Measurements from ENCODE around the gene ZNF423.
A peak's percentile ranks its signal among the peaks of the same experiment; 100 is the strongest.

ZNF423 gene

GRCh38 chr16:49467540-49468372, 388.2 kb downstream of the ZNF423 start:
- no peaks in the 10 kb centered on the region for H3K9me3 ChIP-seq (ENCODE audit: control insufficient read depth in 2 of 2, low read length in 2 of 2)
- peaks cover 3 to 6% of the 10 kb centered on the region in 2 donors for H3K27me3 ChIP-seq (ENCODE audit: control insufficient read depth in 2 of 2, insufficient read depth in 2 of 2, low read length in 2 of 2)
- no peaks in the 10 kb centered on the region for H3K36me3 ChIP-seq (ENCODE audit: control insufficient read depth in 2 of 2, insufficient read depth in 2 of 2, low read length in 2 of 2)
- H3K27ac ChIP-seq (ENCODE audit: low read depth in 2 of 2, low read length in 2 of 2), result no peak overlapping the region
- H3K4me3 ChIP-seq (ENCODE audit: low read length in 2 of 2), result no peak overlapping the region
- no peak overlapping the region for H3K9ac ChIP-seq (ENCODE audit: low read depth in 1 of 2, low read length in 2 of 2)
- H3K4me1 ChIP-seq (ENCODE audit: control insufficient read depth in 2 of 2, insufficient read depth in 2 of 2, low read length in 2 of 2), result peaks cover 3 to 5% of the 10 kb centered on the region in 2 donors

GRCh38 chr16:49466881-49467280, 389.0 kb downstream of the ZNF423 start:
- Histone ChIP-seq H3K36me3 (ENCODE audit: control insufficient read depth in 2 of 2, insufficient read depth in 2 of 2, low read length in 2 of 2) (no peaks in the 10 kb centered on the region), H3K27me3 (ENCODE audit: control insufficient read depth in 2 of 2, insufficient read depth in 2 of 2, low read length in 2 of 2) (peaks cover 3 to 6% of the 10 kb centered on the region in 2 donors), H3K4me1 (ENCODE audit: control insufficient read depth in 2 of 2, insufficient read depth in 2 of 2, low read length in 2 of 2) (peaks cover 3 to 5% of the 10 kb centered on the region in 2 donors), H3K9ac (ENCODE audit: low read depth in 1 of 2, low read length in 2 of 2) (no peak overlapping the region), H3K9me3 (ENCODE audit: control insufficient read depth in 2 of 2, low read length in 2 of 2) (no peaks in the 10 kb centered on the region), H3K27ac (ENCODE audit: low read depth in 2 of 2, low read length in 2 of 2) (no peak overlapping the region), H3K4me3 (ENCODE audit: low read length in 2 of 2) (no peak overlapping the region)

- H3K4me1 ChIP-seq (ENCODE audit: control insufficient read depth in 2 of 2, insufficient read depth in 2 of 2, low read length in 2 of 2), result peaks cover 3 to 5% of the 10 kb centered on the region in 2 donors
- no peak overlapping the region for H3K9ac ChIP-seq (ENCODE audit: low read depth in 1 of 2, low read length in 2 of 2)
- H3K4me3 ChIP-seq (ENCODE audit: low read length in 2 of 2), result no peak overlapping the region
- no peaks in the 10 kb centered on the region for H3K36me3 ChIP-seq (ENCODE audit: control insufficient read depth in 2 of 2, insufficient read depth in 2 of 2, low read length in 2 of 2)
- H3K9me3 ChIP-seq (ENCODE audit: control insufficient read depth in 2 of 2, low read length in 2 of 2), result no peaks in the 10 kb centered on the region
- peaks cover 3 to 6% of the 10 kb centered on the region in 2 donors for H3K27me3 ChIP-seq (ENCODE audit: control insufficient read depth in 2 of 2, insufficient read depth in 2 of 2, low read length in 2 of 2)
- H3K27ac ChIP-seq (ENCODE audit: low read depth in 2 of 2, low read length in 2 of 2), result no peak overlapping the region
Measured at GRCh38 chr16:49466529-49466831, 389.4 kb downstream of the ZNF423 start.

GRCh38 chr16:49465661-49466528, 390.0 kb downstream of the ZNF423 start:
- Histone ChIP-seq H3K36me3 (ENCODE audit: control insufficient read depth in 2 of 2, insufficient read depth in 2 of 2, low read length in 2 of 2) (no peaks in the 10 kb centered on the region), H3K4me3 (ENCODE audit: low read length in 2 of 2) (no peak overlapping the region), H3K9ac (ENCODE audit: low read depth in 1 of 2, low read length in 2 of 2) (no peak overlapping the region)

GRCh38 chr16:49464877-49465504, 390.9 kb downstream of the ZNF423 start:
- Histone ChIP-seq H3K4me3 (ENCODE audit: low read length in 2 of 2) (no peak overlapping the region), H3K36me3 (ENCODE audit: control insufficient read depth in 2 of 2, insufficient read depth in 2 of 2, low read length in 2 of 2) (no peaks in the 10 kb centered on the region), H3K9ac (ENCODE audit: low read depth in 1 of 2, low read length in 2 of 2) (no peak overlapping the region), H3K27me3 (ENCODE audit: control insufficient read depth in 2 of 2, insufficient read depth in 2 of 2, low read length in 2 of 2) (peaks cover 3 to 6% of the 10 kb centered on the region in 2 donors), H3K9me3 (ENCODE audit: control insufficient read depth in 2 of 2, low read length in 2 of 2) (no peaks in the 10 kb centered on the region), H3K4me1 (ENCODE audit: control insufficient read depth in 2 of 2, insufficient read depth in 2 of 2, low read length in 2 of 2) (peaks cover 3 to 5% of the 10 kb centered on the region in 2 donors), H3K27ac (ENCODE audit: low read depth in 2 of 2, low read length in 2 of 2) (peak overlapping the region in 1 of 2 donors; percentile 23)

More at GRCh38 chr16:49465661-49466528, 390.0 kb downstream of the ZNF423 start:
- Histone ChIP-seq H3K27me3 (ENCODE audit: control insufficient read depth in 2 of 2, insufficient read depth in 2 of 2, low read length in 2 of 2) (peaks cover 3 to 6% of the 10 kb centered on the region in 2 donors), H3K4me1 (ENCODE audit: control insufficient read depth in 2 of 2, insufficient read depth in 2 of 2, low read length in 2 of 2) (peaks cover 3 to 5% of the 10 kb centered on the region in 2 donors), H3K27ac (ENCODE audit: low read depth in 2 of 2, low read length in 2 of 2) (no peak overlapping the region), H3K9me3 (ENCODE audit: control insufficient read depth in 2 of 2, low read length in 2 of 2) (no peaks in the 10 kb centered on the region)

GRCh38 chr16:49464093-49464492, 391.8 kb downstream of the ZNF423 start:
- no peaks in the 10 kb centered on the region for H3K9me3 ChIP-seq (ENCODE audit: control insufficient read depth in 2 of 2, low read length in 2 of 2)
- H3K36me3 ChIP-seq (ENCODE audit: control insufficient read depth in 2 of 2, insufficient read depth in 2 of 2, low read length in 2 of 2), result no peaks in the 10 kb centered on the region
- H3K4me1 ChIP-seq (ENCODE audit: control insufficient read depth in 2 of 2, insufficient read depth in 2 of 2, low read length in 2 of 2), result peaks cover 3 to 5% of the 10 kb centered on the region in 2 donors
- H3K27me3 ChIP-seq (ENCODE audit: control insufficient read depth in 2 of 2, insufficient read depth in 2 of 2, low read length in 2 of 2), result peaks cover 3 to 6% of the 10 kb centered on the region in 2 donors
- H3K9ac ChIP-seq (ENCODE audit: low read depth in 1 of 2, low read length in 2 of 2), result no peak overlapping the region
- peak overlapping the region in 1 of 2 donors; percentile 23 for H3K27ac ChIP-seq (ENCODE audit: low read depth in 2 of 2, low read length in 2 of 2)
- H3K4me3 ChIP-seq (ENCODE audit: low read length in 2 of 2), result no peak overlapping the region

GRCh38 chr16:49463529-49463928, 392.4 kb downstream of the ZNF423 start:
- no peaks in the 10 kb centered on the region for H3K9me3 ChIP-seq (ENCODE audit: control insufficient read depth in 2 of 2, low read length in 2 of 2)
- H3K27me3 ChIP-seq (ENCODE audit: control insufficient read depth in 2 of 2, insufficient read depth in 2 of 2, low read length in 2 of 2), result peaks cover 3 to 6% of the 10 kb centered on the region in 2 donors
- H3K27ac ChIP-seq (ENCODE audit: low read depth in 2 of 2, low read length in 2 of 2), result peak overlapping the region in 1 of 2 donors; percentile 58
- H3K4me1 ChIP-seq (ENCODE audit: control insufficient read depth in 2 of 2, insufficient read depth in 2 of 2, low read length in 2 of 2), result peaks cover 3 to 5% of the 10 kb centered on the region in 2 donors
- no peaks in the 10 kb centered on the region for H3K36me3 ChIP-seq (ENCODE audit: control insufficient read depth in 2 of 2, insufficient read depth in 2 of 2, low read length in 2 of 2)
- H3K9ac ChIP-seq (ENCODE audit: low read depth in 1 of 2, low read length in 2 of 2), result no peak overlapping the region
- no peak overlapping the region for H3K4me3 ChIP-seq (ENCODE audit: low read length in 2 of 2)

- Histone ChIP-seq H3K9ac (ENCODE audit: low read depth in 1 of 2, low read length in 2 of 2) (no peak overlapping the region), H3K9me3 (ENCODE audit: control insufficient read depth in 2 of 2, low read length in 2 of 2) (no peaks in the 10 kb centered on the region), H3K27ac (ENCODE audit: low read depth in 2 of 2, low read length in 2 of 2) (peak overlapping the region in 1 of 2 donors; percentile 58), H3K4me3 (ENCODE audit: low read length in 2 of 2) (no peak overlapping the region), H3K4me1 (ENCODE audit: control insufficient read depth in 2 of 2, insufficient read depth in 2 of 2, low read length in 2 of 2) (peaks cover 3 to 5% of the 10 kb centered on the region in 2 donors), H3K27me3 (ENCODE audit: control insufficient read depth in 2 of 2, insufficient read depth in 2 of 2, low read length in 2 of 2) (peaks cover 3 to 6% of the 10 kb centered on the region in 2 donors), H3K36me3 (ENCODE audit: control insufficient read depth in 2 of 2, insufficient read depth in 2 of 2, low read length in 2 of 2) (no peaks in the 10 kb centered on the region)
Measured at GRCh38 chr16:49462989-49463371, 392.9 kb downstream of the ZNF423 start.

- H3K9me3 ChIP-seq (ENCODE audit: control insufficient read depth in 2 of 2, low read length in 2 of 2), result no peaks in the 10 kb centered on the region
- no peak overlapping the region for H3K9ac ChIP-seq (ENCODE audit: low read depth in 1 of 2, low read length in 2 of 2)
- peaks cover 3 to 6% of the 10 kb centered on the region in 2 donors for H3K27me3 ChIP-seq (ENCODE audit: control insufficient read depth in 2 of 2, insufficient read depth in 2 of 2, low read length in 2 of 2)
- peaks cover 3 to 5% of the 10 kb centered on the region in 2 donors for H3K4me1 ChIP-seq (ENCODE audit: control insufficient read depth in 2 of 2, insufficient read depth in 2 of 2, low read length in 2 of 2)
- no peak overlapping the region for H3K27ac ChIP-seq (ENCODE audit: low read depth in 2 of 2, low read length in 2 of 2)
- no peaks in the 10 kb centered on the region for H3K36me3 ChIP-seq (ENCODE audit: control insufficient read depth in 2 of 2, insufficient read depth in 2 of 2, low read length in 2 of 2)
- no peak overlapping the region for H3K4me3 ChIP-seq (ENCODE audit: low read length in 2 of 2)
Measured at GRCh38 chr16:49462362-49462988, 393.4 kb downstream of the ZNF423 start.
